HG03045 (cell line): ENCODE data around the gene PPARA.

Experiments
- ATAC-seq: cut with Tn5 transposase; IDR thresholded peaks from one replicate; pipeline ENCODE4 v1.9.1; 2021; ENCODE audit warnings: mild to moderate bottlenecking, moderate library complexity; ENCODE audit not compliant: unreplicated experiment

Gene PPARA

GRCh38 chr22:46142548-46143490, 7.5 kb upstream of the PPARA start:
- ATAC-seq: no peak

GRCh38 chr22:46143491-46144147, 6.7 kb upstream of the PPARA start:
- no peak for ATAC-seq

GRCh38 chr22:46145361-46145851, 4.9 kb upstream of the PPARA start:
- no peak for ATAC-seq

GRCh38 chr22:46145896-46146295, 4.4 kb upstream of the PPARA start:
- ATAC-seq: no peak

- ATAC-seq: no peak
Observed at GRCh38 chr22:46146329-46146728, 4.0 kb upstream of the PPARA start.

- no peak for ATAC-seq
Observed at GRCh38 chr22:46147061-46147460, 3.3 kb upstream of the PPARA start.

GRCh38 chr22:46147471-46148267, 2.7 kb upstream of the PPARA start:
- ATAC-seq: no peak

- no peak for ATAC-seq
Observed at GRCh38 chr22:46148336-46148735, 2.0 kb upstream of the PPARA start.

GRCh38 chr22:46148816-46149511, 1.4 kb upstream of the PPARA start:
- ATAC-seq: no peak

GRCh38 chr22:46149512-46150033, 753 bp upstream of the PPARA start:
- ATAC-seq: no peak

GRCh38 chr22:46150655-46151477, 540 bp downstream of the PPARA start:
- peak; percentile 35 for ATAC-seq

GRCh38 chr22:46153930-46154329, 3.6 kb downstream of the PPARA start:
- no peak for ATAC-seq

GRCh38 chr22:46156031-46156430, 5.7 kb downstream of the PPARA start:
- ATAC-seq: no peak

GRCh38 chr22:46158283-46158682, 8.0 kb downstream of the PPARA start:
- ATAC-seq: no peak

GRCh38 chr22:46159212-46159611, 8.9 kb downstream of the PPARA start:
- no peak for ATAC-seq

GRCh38 chr22:46159777-46160176, 9.5 kb downstream of the PPARA start:
- no peak for ATAC-seq

- no peak for ATAC-seq
Observed at GRCh38 chr22:46162285-46162684, 12.0 kb downstream of the PPARA start.

GRCh38 chr22:46162771-46163556, 12.6 kb downstream of the PPARA start:
- no peak for ATAC-seq

- ATAC-seq: no peak
Observed at GRCh38 chr22:46163557-46163888, 13.2 kb downstream of the PPARA start.
